Stomach (tissue), 9 donors: ENCODE results near the gene ASPHD1. TPM values are rescaled to one million over a fixed set of nuclear protein-coding genes. Genes with fewer than 3 reads are reported as not detected.
"Not testable (repeated sequence)": the region's sequence is repeated elsewhere in the genome, so short reads cannot be mapped to it uniquely, and the experiment has no call there.

Source experiments
- DNase-seq, 2 donors: peaks; one replicate each; pipeline versions ENCODE4 v3.0.0 to v3.0.0-alpha.2; 2013 to 2019
- H3K27ac ChIP-seq, 5 donors: fragments of 200-600 bp in 4 of 5; sonication (generic) in 4 of 5; one replicate each; pipeline ENCODE4 v1.5.1; 2013 to 2019; ENCODE audit warnings: mild to moderate bottlenecking in 1 of 5, moderate library complexity in 1 of 5
- H3K27me3 ChIP-seq, 3 donors: fragments of 200-600 bp; sonication (generic); one replicate each; pipeline ENCODE4 v1.5.1; 2017 to 2019; ENCODE audit warnings: mixed run types in 1 of 3
- H3K36me3 ChIP-seq, 4 donors: fragments of 200-600 bp; sonication (generic); 1 replicate in 3 of 4; 2 replicates in 1 of 4; pipeline ENCODE4 v1.5.1; 2016 to 2019
- H3K4me1 ChIP-seq, 4 donors: fragments of 200-600 bp; sonication (generic); one replicate each; pipeline ENCODE4 v1.5.1; 2016 to 2019
- H3K4me3 ChIP-seq, 4 donors: fragments of 200-600 bp; sonication (generic) in 3 of 4; one replicate each; pipeline ENCODE4 v1.5.1; 2016 to 2019; ENCODE audit warnings: mild to moderate bottlenecking in 1 of 4
- H3K9me3 ChIP-seq, 4 donors: fragments of 200-600 bp; sonication (generic); one replicate each; pipeline ENCODE4 v1.5.1; 2016 to 2019
- CTCF ChIP-seq, 7 experiments: fragments of 450-650 bp in 4 of 7; fragments of 200-600 bp in 3 of 7; sonication (generic) in 3 of 7; IDR thresholded peaks; one replicate each; pipeline ENCODE4 v1.5.1; 2016 to 2019; ENCODE audit warnings: antibody characterized with exemption in 7 of 7, control low read depth in 2 of 7, mild to moderate bottlenecking in 1 of 7
- EP300 ChIP-seq: sonication (generic); formaldehyde crosslinking; IDR thresholded peaks from one replicate; pipeline ENCODE4 v1.6.1; 2017; ENCODE audit warnings: antibody characterized with exemption
- POLR2A ChIP-seq, 4 donors: fragments of 450-650 bp; IDR thresholded peaks; one replicate each; pipeline ENCODE4 v1.6.1; 2016; ENCODE audit warnings: antibody characterized with exemption in 4 of 4, control low read depth in 2 of 4, mild to moderate bottlenecking in 1 of 4, moderate library complexity in 1 of 4
- POLR2AphosphoS5 ChIP-seq, 3 donors: sonication (generic); formaldehyde crosslinking; IDR thresholded peaks; one replicate each; pipeline ENCODE4 v1.6.1; 2016; ENCODE audit warnings: antibody characterized with exemption in 3 of 3
- WGBS, 5 donors: extraction: QIAGEN DNeasy Blood & Tissue Kit in 3 of 5; methylation state at CpG; one replicate each; pipeline versions ENCODE4 v1.1.5 to v1.1.7; 2013 to 2018; 5-methylcytosine and 5-hydroxymethylcytosine counted together
- intact Hi-C: fragments of 100-400 bp; cut with DNase I; formaldehyde crosslinking; loops from one replicate; pipeline ENCODE4 v1.15.1; 2023; ENCODE audit warnings: low total_unique reads
- polyA plus RNA-seq, 3 donors: library from polyadenylated mRNA; stranded (reverse); fragments of 200-250 nt; gene quantifications; one replicate each; pipeline ENCODE4 v1.2.3, GENCODE V29; 2013
- total RNA-seq, 5 donors: library from RNA; depleted of rRNA; stranded (reverse); fragments of >200 nt; gene quantifications; one replicate each; pipeline versions ENCODE4 v1.1.0 to v1.2.3, GENCODE V29; 2014 to 2016
- donor health status: healthy with polysubstance abuse.
- donor health status: Bipolar disorder and iron deficiency.
- donor health status: healthy.

ASPHD1 gene
- total and polyA plus RNA-seq, 8 donors, result 4.5 to 29.8 (median 11.3) TPM; not detected in 2

- TF ChIP-seq POLR2AphosphoS5 (IDR thresholded peaks at IDR 0.05) (no peak), CTCF (IDR thresholded peaks at IDR 0.05) (no peak), EP300 (no peak), POLR2A (IDR thresholded peaks at IDR 0.05) (no peak)
Observed at GRCh38 chr16:29906520-29907244, 6.4 kb downstream of the ASPHD1 start.

GRCh38 chr16:29907973-29908372 is 7.7 kb downstream of the ASPHD1 start:
- Histone ChIP-seq H3K4me3 (no peak overlapping the region), H3K4me1 (no peaks in the 10 kb centered on the region), H3K27me3 (no peaks in the 10 kb centered on the region), H3K9me3 (no peaks in the 10 kb centered on the region), H3K36me3 (peaks cover 0 to 26% (median 17%) of the 10 kb centered on the region in 4 donors), H3K27ac (no peak overlapping the region)
- intact Hi-C loops, result no loop called here
- no peak for DNase-seq
- 58 to 88% (median 64%) methylated on average over 2 of the region's 2 CpGs for WGBS, 5 donors
- TF ChIP-seq POLR2A (IDR thresholded peaks at IDR 0.05) (no peak), EP300 (no peak), CTCF (IDR thresholded peaks at IDR 0.05) (no peak), POLR2AphosphoS5 (IDR thresholded peaks at IDR 0.05) (no peak)

More at GRCh38 chr16:29906520-29907244, 6.4 kb downstream of the ASPHD1 start:
- Histone ChIP-seq H3K27me3 (peaks cover 0 to 2% (median 0%) of the 10 kb centered on the region in 3 donors), H3K36me3 (peaks cover 0 to 23% (median 17%) of the 10 kb centered on the region in 4 donors), H3K4me1 (peaks cover 0 to 3% (median 2%) of the 10 kb centered on the region in 4 donors), H3K9me3 (no peaks in the 10 kb centered on the region), H3K27ac (no peak overlapping the region), H3K4me3 (no peak overlapping the region)
- 86 to 92% (median 87%) methylated on average over 18 to 23 of the region's 23 CpGs for WGBS, 5 donors
- intact Hi-C loops, result no loop called here
- DNase-seq, result no peak

- 77 to 90% (median 78%) methylated on average over 2 of the region's 2 CpGs for WGBS, 5 donors
- Histone ChIP-seq H3K27ac (no peak overlapping the region), H3K36me3 (peaks cover 0 to 34% (median 24%) of the 10 kb centered on the region in 4 donors), H3K4me1 (no peaks in the 10 kb centered on the region), H3K9me3 (no peaks in the 10 kb centered on the region), H3K27me3 (no peaks in the 10 kb centered on the region), H3K4me3 (no peak overlapping the region)
- no peak for TF ChIP-seq POLR2A (IDR thresholded peaks at IDR 0.05)
- no peak for TF ChIP-seq EP300
- no peak for TF ChIP-seq CTCF (IDR thresholded peaks at IDR 0.05)
- no peak for TF ChIP-seq POLR2AphosphoS5 (IDR thresholded peaks at IDR 0.05)
- no peak for DNase-seq
- intact Hi-C loops, result no loop called here
Observed at GRCh38 chr16:29908719-29909220, 8.5 kb downstream of the ASPHD1 start.

GRCh38 chr16:29909391-29909790 is 9.1 kb downstream of the ASPHD1 start:
- WGBS, 5 donors, result 58 to 85% (median 69%) methylated on average over 2 of the region's 2 CpGs
- H3K9me3 ChIP-seq, result no peaks in the 10 kb centered on the region
- intact Hi-C loops, result no loop called here
- H3K36me3 ChIP-seq, result peaks cover 0 to 41% (median 30%) of the 10 kb centered on the region in 4 donors
- DNase-seq, result no peak
- no peaks in the 10 kb centered on the region for H3K27me3 ChIP-seq
- H3K4me1 ChIP-seq, result no peaks in the 10 kb centered on the region
- H3K27ac ChIP-seq, result no peak overlapping the region
- TF ChIP-seq POLR2A (IDR thresholded peaks at IDR 0.05) (no peak), EP300 (no peak), CTCF (IDR thresholded peaks at IDR 0.05) (no peak), POLR2AphosphoS5 (IDR thresholded peaks at IDR 0.05) (no peak)
- H3K4me3 ChIP-seq, result no peak overlapping the region

- H3K4me3 ChIP-seq, H3K27me3 ChIP-seq, H3K9me3 ChIP-seq, H3K4me1 ChIP-seq, DNase-seq, H3K27ac ChIP-seq, intact Hi-C loops: not testable (repeated sequence)
- 79 to 94% (median 82%) methylated on average over 6 of the region's 6 CpGs for WGBS, 5 donors
- peaks cover 0 to 45% (median 34%) of the 10 kb centered on the region in 4 donors for H3K36me3 ChIP-seq
Observed at GRCh38 chr16:29909851-29910250, 9.6 kb downstream of the ASPHD1 start.
